Stimulated activated CD4-positive, alpha-beta T cell treated with anti-CD3 and anti-CD28 coated beads, Interleukin-4, amount 100 ng/mL, for 1 hour (primary cell): ENCODE data around the gene JPH3.
A peak's percentile ranks its signal among the peaks of the same experiment; 100 is the strongest.

Source experiments
- DNase-seq: peaks from one replicate; pipeline ENCODE4 v3.0.0-alpha.2; 2020

Gene JPH3

GRCh38 chr16:87602821-87603683 is 744 bp downstream of the JPH3 start:
- DNase-seq = no peak

DNA sequence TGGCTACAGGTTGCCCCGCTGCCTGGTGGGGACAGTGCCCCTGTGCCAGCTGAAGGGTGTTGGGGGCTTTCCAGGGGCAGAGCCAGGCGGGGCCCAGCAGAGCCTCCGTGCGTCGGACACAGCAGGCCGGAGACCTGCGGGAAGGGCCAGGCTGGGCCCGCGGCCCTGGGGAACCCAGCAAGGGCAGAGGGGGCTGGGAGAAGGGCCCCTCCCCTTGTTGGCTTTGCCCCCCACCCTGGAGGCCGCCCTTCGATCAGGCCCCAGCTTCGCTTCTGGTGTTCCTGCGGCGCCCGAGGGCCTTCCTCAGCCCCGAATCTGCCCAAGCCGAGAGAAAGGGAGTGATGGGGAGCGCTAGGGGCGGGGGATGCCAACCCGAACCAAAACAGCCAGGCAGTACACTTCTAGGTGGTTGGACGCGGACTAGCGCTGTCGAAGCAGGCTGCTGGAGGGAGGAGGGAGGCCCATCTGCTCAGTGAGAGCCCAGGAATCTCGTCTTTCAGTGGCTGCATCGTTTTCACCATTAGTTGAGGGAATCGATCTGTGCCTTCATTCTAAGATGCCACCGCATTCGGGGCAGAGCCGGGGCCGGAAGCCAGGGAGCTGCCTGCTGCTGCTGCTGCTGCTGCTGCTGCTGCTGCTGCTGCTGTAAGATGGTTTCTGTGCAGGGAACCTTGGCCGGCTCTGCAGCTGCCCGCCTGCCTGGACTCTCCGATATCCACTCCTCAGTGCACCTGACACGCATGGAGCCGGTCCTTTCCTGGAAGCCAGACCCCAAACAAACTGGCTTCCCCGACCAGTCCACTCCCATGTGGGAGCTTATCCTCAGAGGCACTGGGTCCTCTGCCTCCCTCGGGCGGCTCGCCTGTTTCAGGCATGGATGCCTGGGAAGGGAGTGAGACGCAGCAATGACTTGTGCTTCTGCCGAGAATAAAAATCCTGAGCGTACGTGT is 1.7 kb downstream of the JPH3 start:
- DNase-seq = no peak

- DNase-seq = no peak
Measured at GRCh38 chr16:87604634-87605111, 2.4 kb downstream of the JPH3 start.

GRCh38 chr16:87607223-87607622 is 4.9 kb downstream of the JPH3 start:
- no peak for DNase-seq

DNA sequence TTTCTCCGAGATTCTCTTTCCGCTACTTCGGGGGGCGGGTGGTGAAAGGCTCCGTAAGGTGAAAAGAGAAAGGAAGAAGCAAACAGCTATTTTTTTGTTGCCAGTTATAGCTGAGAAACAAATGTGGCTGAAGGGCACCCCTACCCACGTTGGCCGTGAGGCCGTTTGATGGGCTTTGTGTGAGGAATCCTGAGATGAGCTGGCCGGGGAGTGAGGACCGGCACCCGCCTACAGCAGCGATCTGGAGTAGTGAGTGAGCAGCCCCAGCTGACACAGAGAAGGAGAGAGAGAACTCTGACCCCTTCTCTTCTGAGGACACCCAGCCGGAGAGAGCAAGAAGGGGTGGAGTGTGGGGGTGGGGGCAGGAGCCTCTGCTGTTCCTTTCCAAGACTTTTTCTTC is 5.6 kb downstream of the JPH3 start:
- no peak for DNase-seq

DNA sequence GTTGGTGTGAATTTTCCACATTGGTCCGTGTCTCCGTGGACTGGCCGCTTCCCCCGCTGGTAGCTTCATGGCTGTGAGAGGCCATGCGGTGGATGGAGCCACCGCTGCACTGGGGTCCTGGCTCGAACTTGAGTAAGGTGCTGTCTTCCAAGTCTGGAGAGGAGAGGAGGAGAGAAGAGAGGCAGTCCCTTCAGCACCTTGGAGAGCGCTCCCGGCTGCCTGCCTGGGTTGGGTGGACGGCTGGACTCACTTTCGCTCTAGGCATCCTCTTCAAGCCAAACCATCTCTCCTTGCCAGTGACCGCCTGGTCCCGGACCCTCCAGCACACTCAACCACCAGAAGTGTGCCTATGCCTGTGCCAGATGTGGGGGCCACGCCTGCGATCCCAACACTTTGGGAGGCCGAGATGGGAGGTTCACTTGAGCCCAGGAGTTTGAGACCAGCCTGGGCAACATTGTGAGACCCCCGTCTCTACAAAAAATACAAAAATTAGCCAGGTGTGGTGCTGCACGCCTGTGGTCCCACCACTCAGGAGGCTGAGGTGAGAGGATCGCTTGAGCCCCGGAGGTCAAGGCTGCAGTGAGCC is 6.2 kb downstream of the JPH3 start:
- DNase-seq = peak; percentile 39

GRCh38 chr16:87610026-87610425 is 7.7 kb downstream of the JPH3 start:
- DNase-seq = no peak

DNA sequence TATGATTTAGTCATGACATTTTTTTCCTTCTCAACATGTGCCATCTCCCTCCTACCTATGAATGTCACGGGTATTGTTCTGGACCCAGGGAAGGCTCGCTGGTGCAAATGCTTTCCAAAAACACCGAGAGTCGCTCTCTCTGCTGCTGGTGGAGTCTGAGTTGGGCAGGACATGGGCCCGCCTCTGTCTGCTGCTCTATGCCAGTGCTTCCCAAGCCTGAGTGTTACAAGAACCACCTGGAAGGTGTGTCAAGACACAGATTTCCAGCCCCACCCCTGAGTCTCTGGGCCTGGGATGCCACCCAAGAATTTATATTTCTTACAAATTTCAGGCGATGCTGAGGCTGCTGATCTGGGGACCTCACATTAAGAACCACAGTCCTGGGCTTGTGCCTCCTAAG is 9.1 kb downstream of the JPH3 start:
- no peak for DNase-seq

DNA sequence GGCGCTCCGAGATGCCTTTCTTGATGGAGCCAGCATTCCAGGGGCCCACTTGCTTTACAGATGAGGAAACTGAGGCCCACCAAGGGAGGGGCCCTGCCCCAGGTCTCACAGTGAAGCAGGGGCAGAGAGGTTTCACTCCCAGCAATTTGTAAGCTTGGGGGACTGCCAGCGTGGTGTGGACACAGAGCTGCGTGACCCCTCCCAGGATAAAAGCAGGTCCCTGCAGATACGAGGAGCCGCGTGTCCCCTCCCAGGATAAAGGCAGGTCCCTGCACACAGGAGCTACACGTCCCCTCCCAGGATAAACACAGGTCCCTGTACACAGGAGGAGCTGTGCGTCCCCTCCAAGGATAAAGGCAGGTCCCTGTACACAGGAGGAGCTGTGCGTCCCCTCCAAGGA is 11.7 kb downstream of the JPH3 start:
- DNase-seq = no peak

- no peak for DNase-seq
Measured at GRCh38 chr16:87615621-87616041, 13.3 kb downstream of the JPH3 start.

GRCh38 chr16:87616556-87616955 is 14.2 kb downstream of the JPH3 start:
- DNase-seq = no peak

DNA sequence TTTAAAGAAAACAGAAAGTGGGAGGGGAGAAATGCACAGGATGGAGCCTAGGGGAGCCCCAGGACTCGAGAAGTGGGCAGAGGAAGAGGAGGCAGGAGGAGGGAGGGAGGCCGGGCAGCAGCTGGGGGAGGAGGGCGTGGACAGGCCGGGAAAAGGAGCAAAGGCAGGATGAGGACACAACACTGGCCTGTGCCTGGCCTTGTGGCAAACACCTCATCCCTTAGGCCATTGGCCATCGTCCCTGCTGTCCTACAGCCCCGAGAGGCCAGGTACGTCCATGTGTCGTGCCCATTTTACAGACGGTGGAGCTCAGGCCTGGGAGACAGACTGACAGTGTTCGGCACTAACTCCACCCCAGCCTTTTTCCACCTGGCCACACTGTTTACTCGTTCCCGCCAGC is 15.9 kb downstream of the JPH3 start:
- no peak for DNase-seq

DNA sequence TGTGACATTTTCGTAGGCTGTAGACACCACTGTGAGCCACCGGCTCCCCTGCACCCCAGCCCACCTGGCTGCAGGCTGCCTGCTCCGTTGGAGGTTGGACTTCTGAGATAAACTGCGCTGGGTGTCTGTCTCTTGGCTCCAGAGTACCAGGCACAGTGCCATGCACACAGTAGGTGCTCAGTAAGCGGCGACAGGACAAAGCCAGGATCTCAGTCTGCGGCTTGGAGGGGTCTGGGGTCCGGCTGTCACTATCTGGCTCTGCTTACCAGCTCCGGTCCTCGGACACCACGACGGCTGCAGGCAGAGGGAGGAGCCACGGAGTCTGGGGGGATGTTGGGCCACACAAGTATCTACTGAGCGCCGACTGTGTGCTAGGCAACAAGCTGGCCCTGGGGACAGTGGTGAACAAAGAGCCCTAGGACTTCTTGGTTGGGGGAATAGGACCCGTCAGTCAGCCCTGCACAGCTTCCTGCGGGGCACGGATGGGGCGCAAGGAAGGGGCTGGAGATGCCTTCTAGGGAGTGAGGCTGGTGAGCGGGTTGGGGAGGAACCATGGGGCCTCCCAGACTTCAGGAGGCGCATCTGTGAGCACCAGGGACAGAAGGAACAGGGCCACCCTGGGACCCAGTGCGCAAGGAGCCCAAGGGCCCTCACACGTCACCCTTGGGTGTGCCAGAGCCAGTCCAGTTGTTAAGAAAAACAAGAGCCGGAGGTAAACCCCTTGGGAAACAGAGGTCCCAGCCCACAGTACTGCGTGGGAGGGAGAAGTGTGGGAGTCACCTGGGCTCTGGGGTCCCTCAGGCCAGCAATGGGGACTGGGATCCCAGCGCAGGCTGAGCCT is 17.3 kb downstream of the JPH3 start:
- DNase-seq = no peak

GRCh38 chr16:87620201-87620495 is 17.8 kb downstream of the JPH3 start:
- DNase-seq = no peak

DNA sequence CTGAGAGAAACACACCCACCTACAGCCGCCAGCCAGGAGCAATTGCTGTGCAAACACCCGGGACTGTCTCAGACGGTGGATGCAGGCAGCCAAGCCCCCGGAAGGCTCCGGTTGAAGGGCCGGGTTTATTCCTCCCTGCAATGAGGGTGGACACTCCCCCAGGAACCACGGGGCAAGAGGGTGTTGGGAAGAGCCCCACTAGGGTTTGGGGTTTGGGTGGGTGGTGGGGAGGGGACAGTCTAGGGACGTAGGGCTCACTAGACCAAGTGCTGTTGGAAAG is 19.2 kb downstream of the JPH3 start:
- no peak for DNase-seq

DNA sequence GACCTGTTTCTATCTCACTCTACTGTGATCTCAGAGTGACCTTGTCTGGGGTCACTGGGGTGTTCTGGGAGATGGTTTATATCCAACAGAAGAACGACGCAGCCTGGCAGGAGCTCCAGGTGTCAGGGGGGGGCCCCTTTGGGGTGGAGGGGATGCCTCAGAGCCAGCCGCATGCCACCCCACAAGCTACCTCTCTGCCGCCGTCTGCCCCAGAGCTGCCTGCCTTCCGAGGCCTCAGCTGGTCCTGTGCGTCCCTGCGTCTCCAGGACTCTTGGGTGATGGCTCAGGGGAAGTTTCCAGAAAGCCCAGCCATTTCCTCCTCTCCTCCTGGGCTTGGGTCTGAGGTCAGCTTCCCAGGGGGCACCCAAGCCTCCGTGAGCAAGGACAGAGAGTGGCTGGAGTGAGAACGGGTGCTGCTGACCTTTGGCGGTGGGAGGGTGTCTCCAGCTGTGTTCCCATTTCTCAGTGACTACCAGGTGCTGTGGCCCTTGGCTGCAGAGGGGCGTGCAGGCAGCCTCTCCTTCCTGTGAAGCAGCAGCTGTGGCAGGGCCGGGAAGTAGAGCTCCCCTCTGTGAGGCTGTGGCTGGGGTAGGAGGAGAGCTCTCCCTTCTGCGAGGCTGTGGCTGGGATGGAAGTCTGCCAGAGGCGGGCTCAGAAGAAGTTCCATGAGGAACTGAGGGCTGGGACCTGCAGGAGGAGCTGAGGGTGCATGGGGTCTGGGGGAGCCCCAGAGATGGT is 19.8 kb downstream of the JPH3 start:
- DNase-seq = no peak

DNA sequence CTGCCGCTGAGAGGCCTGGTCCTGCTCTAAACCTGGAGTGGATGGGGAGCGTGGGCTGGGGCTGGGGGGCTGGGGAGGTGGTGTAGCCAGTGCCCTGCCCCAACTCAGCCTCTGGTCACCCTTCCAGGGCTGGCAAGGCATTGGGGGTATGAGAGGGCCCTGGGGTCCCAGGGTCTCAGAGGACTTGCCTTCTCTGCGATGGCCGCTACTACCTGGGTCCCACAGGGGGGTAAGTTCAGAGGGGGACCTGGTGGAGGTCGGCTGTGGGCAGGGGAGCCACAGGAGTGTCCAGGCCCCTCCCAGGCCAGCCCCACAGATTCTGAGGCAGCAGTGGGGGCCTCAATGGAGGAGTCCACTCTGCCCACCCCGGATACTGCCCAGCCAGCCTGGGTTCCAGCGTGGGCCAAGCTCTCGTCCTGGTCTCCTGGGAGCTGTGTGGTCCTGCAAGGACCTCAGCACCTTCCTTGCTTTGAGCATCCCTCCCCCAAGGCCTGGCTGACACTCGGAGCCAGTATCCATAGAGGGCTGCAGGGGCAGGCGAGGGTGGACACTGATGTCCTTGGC is 20.5 kb downstream of the JPH3 start:
- no peak for DNase-seq

GRCh38 chr16:87625241-87625797 is 23.0 kb downstream of the JPH3 start:
- no peak for DNase-seq

GRCh38 chr16:87626401-87626800 is 24.1 kb downstream of the JPH3 start:
- DNase-seq = no peak

GRCh38 chr16:87626905-87627304 is 24.6 kb downstream of the JPH3 start:
- DNase-seq = no peak

GRCh38 chr16:87627542-87628245 is 25.4 kb downstream of the JPH3 start:
- no peak for DNase-seq
